Liver (tissue), 9 donors: ENCODE data around the gene SP140L. TPM values are rescaled to one million over a fixed set of nuclear protein-coding genes. Genes with fewer than 3 reads are reported as not detected.

ENCODE experiments used
- DNase-seq: peaks from one replicate; pipeline ENCODE4 v3.0.0-alpha.2; 2017; ENCODE audit warnings: low spot score
- H3K27ac ChIP-seq, 2 donors: one replicate each; pipeline ENCODE4 v1.7.0; 2013; ENCODE audit warnings: inconsistent platforms in 2 of 2, low read length in 2 of 2, control low read depth in 1 of 2, low read depth in 1 of 2, mild to moderate bottlenecking in 1 of 2
- H3K27me3 ChIP-seq, 4 donors: one replicate each; pipeline versions ENCODE4 v1.6.1 to v1.7.0; 2013; ENCODE audit warnings: low read length in 3 of 4, inconsistent platforms in 1 of 4, mild to moderate bottlenecking in 1 of 4, moderate library complexity in 1 of 4; ENCODE audit not compliant: control insufficient read depth in 4 of 4, insufficient read depth in 4 of 4
- H3K36me3 ChIP-seq, 4 donors: one replicate each; pipeline versions ENCODE4 v1.6.1 to v1.7.0; 2013; ENCODE audit warnings: low read length in 3 of 4, mild to moderate bottlenecking in 3 of 4, low read depth in 1 of 4, moderate library complexity in 1 of 4; ENCODE audit not compliant: control insufficient read depth in 4 of 4, insufficient read depth in 3 of 4
- H3K4me1 ChIP-seq, 4 donors: one replicate each; pipeline versions ENCODE4 v1.6.1 to v1.7.0; 2013; ENCODE audit warnings: low read length in 3 of 4, mild to moderate bottlenecking in 3 of 4, moderate library complexity in 1 of 4; ENCODE audit not compliant: control insufficient read depth in 4 of 4, insufficient read depth in 4 of 4
- H3K4me3 ChIP-seq, 3 donors: one replicate each; pipeline versions ENCODE4 v1.6.1 to v1.7.0; 2013; ENCODE audit warnings: low read length in 3 of 3, control low read depth in 1 of 3, low read depth in 1 of 3, mild to moderate bottlenecking in 1 of 3
- H3K9ac ChIP-seq, 2 donors: one replicate each; pipeline ENCODE4 v1.7.0; 2013; ENCODE audit warnings: low read length in 2 of 2, mild to moderate bottlenecking in 2 of 2, moderate library complexity in 2 of 2, control low read depth in 1 of 2, low read depth in 1 of 2
- H3K9me3 ChIP-seq, 4 donors: one replicate each; pipeline versions ENCODE4 v1.6.1 to v1.7.0; 2013; ENCODE audit warnings: low read length in 3 of 4; ENCODE audit not compliant: control insufficient read depth in 4 of 4
- ATF3 ChIP-seq: IDR thresholded peaks from 2 replicates; pipeline ENCODE4 v1.6.1; 2016; ENCODE audit warnings: antibody characterized with exemption
- FOXA1 ChIP-seq: IDR thresholded peaks from 2 replicates; pipeline ENCODE4 v1.6.1; 2016; ENCODE audit warnings: antibody characterized with exemption
- FOXA2 ChIP-seq: IDR thresholded peaks from 2 replicates; pipeline ENCODE4 v1.6.1; 2016; ENCODE audit warnings: antibody characterized with exemption
- JUND ChIP-seq, 2 donors: IDR thresholded peaks; 2 replicates each; pipeline ENCODE4 v1.6.1; 2016; ENCODE audit warnings: antibody characterized with exemption in 2 of 2
- MAX ChIP-seq: IDR thresholded peaks from 2 replicates; pipeline ENCODE4 v1.6.1; 2016; ENCODE audit warnings: antibody characterized with exemption
- RAD21 ChIP-seq, 2 donors: IDR thresholded peaks; 2 replicates each; pipeline ENCODE4 v1.6.1; 2016; ENCODE audit warnings: antibody characterized with exemption in 2 of 2, mild to moderate bottlenecking in 2 of 2
- RXRA ChIP-seq, 2 donors: IDR thresholded peaks; 2 replicates each; pipeline ENCODE4 v1.6.1; 2017 to 2018; ENCODE audit warnings: antibody characterized with exemption in 2 of 2, mild to moderate bottlenecking in 1 of 2
- WGBS: extraction: QIAGEN DNeasy Blood & Tissue Kit; methylation state at CpG from one replicate; pipeline ENCODE4 v1.1.7; 2013; 5-methylcytosine and 5-hydroxymethylcytosine counted together
- polyA plus RNA-seq, 2 donors: library from polyadenylated mRNA; stranded (reverse) in 1 of 2; unstranded in 1 of 2; fragments of 200-250 nt in 1 of 2; fragments of >200 nt in 1 of 2; fragmentation: Nextera tagmentation in 1 of 2; extraction: Ambion mirVana in 1 of 2; gene quantifications; one replicate each; pipeline versions ENCODE4 v1.2.1 to v1.2.3, GENCODE V29; 2013 to 2015
- total RNA-seq, 2 donors: library from RNA; depleted of rRNA; stranded (reverse); fragments of >200 nt; gene quantifications; one replicate each; pipeline ENCODE4 v1.2.3, GENCODE V29; 2014
- TF ChIP-seq, protein P1 (sequence below): IDR thresholded peaks from 2 replicates; pipeline ENCODE4 v1.6.1; 2016; ENCODE audit warnings: antibody characterized with exemption, mild to moderate bottlenecking
- donor health status: healthy.
- donor health status: healthy.
- donor health status: healthy.
- donor health status: healthy.
- donor health status: healthy.

Gene SP140L
- total and polyA plus RNA-seq, 4 donors: 3.1 to 21.5 (median 6.6) TPM

GRCh38 chr2:230418341-230419016, 91.5 kb downstream of the SP140L start (continued):
- TF ChIP-seq, protein P1, sequence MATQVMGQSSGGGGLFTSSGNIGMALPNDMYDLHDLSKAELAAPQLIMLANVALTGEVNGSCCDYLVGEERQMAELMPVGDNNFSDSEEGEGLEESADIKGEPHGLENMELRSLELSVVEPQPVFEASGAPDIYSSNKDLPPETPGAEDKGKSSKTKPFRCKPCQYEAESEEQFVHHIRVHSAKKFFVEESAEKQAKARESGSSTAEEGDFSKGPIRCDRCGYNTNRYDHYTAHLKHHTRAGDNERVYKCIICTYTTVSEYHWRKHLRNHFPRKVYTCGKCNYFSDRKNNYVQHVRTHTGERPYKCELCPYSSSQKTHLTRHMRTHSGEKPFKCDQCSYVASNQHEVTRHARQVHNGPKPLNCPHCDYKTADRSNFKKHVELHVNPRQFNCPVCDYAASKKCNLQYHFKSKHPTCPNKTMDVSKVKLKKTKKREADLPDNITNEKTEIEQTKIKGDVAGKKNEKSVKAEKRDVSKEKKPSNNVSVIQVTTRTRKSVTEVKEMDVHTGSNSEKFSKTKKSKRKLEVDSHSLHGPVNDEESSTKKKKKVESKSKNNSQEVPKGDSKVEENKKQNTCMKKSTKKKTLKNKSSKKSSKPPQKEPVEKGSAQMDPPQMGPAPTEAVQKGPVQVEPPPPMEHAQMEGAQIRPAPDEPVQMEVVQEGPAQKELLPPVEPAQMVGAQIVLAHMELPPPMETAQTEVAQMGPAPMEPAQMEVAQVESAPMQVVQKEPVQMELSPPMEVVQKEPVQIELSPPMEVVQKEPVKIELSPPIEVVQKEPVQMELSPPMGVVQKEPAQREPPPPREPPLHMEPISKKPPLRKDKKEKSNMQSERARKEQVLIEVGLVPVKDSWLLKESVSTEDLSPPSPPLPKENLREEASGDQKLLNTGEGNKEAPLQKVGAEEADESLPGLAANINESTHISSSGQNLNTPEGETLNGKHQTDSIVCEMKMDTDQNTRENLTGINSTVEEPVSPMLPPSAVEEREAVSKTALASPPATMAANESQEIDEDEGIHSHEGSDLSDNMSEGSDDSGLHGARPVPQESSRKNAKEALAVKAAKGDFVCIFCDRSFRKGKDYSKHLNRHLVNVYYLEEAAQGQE: no peak
- no peak for TF ChIP-seq RXRA (IDR thresholded peaks at IDR 0.05)
- TF ChIP-seq JUND (IDR thresholded peaks at IDR 0.05): no peak
- TF ChIP-seq FOXA2: no peak

- 87% methylated on average over 4 of the region's 4 CpGs for WGBS
- H3K9ac ChIP-seq: no peak overlapping the region
- peaks cover 0 to 4% (median 0%) of the 10 kb centered on the region in 4 donors for H3K36me3 ChIP-seq
- H3K4me3 ChIP-seq: no peak overlapping the region
- DNase-seq: no peak
- no peaks in the 10 kb centered on the region for H3K9me3 ChIP-seq
- peaks cover 8 to 38% (median 25%) of the 10 kb centered on the region in 4 donors for H3K4me1 ChIP-seq
- H3K27ac ChIP-seq: no peak overlapping the region
- no peak for TF ChIP-seq MAX
- TF ChIP-seq FOXA1: no peak
- TF ChIP-seq, protein P1: no peak
- no peaks in the 10 kb centered on the region for H3K27me3 ChIP-seq
Observed at GRCh38 chr2:230419181-230419580, 92.2 kb downstream of the SP140L start.

- WGBS: 91% methylated on average over 4 of the region's 4 CpGs
- peaks cover 0 to 4% (median 0%) of the 10 kb centered on the region in 4 donors for H3K36me3 ChIP-seq
Observed at GRCh38 chr2:230422149-230422548, 95.2 kb downstream of the SP140L start.

More at GRCh38 chr2:230422149-230422548, 95.2 kb downstream of the SP140L start:
- Histone ChIP-seq H3K4me1 (peaks cover 11 to 47% (median 40%) of the 10 kb centered on the region in 4 donors), H3K9ac (no peak overlapping the region), H3K4me3 (no peak overlapping the region), H3K9me3 (no peaks in the 10 kb centered on the region), H3K27me3 (no peaks in the 10 kb centered on the region), H3K27ac (no peak overlapping the region)
- DNase-seq: no peak
- peak in 1 of 2 donors; percentile 20 for TF ChIP-seq RAD21 (IDR thresholded peaks at IDR 0.05)
- TF ChIP-seq ATF3: no peak
